ENCODE data around the gene TRAF7.
A peak's percentile ranks its signal among the peaks of the same experiment; 100 is the strongest.
"Not testable (repeated sequence)": the region's sequence is repeated elsewhere in the genome, so short reads cannot be mapped to it uniquely, and the experiment has no call there.

Gene TRAF7

GRCh38 chr16:2122934-2123683 is 32.5 kb upstream of the TRAF7 start:
- not testable (repeated sequence) for DNase-seq

GRCh38 chr16:2123706-2124376 is 31.7 kb upstream of the TRAF7 start:
- DNase-seq: not testable (repeated sequence)

GRCh38 chr16:2124377-2124693 is 31.2 kb upstream of the TRAF7 start:
- DNase-seq: not testable (repeated sequence)

- peak; percentile 76 for DNase-seq
These were observed 30.7 kb upstream of the TRAF7 start for GRCh38 chr16:2124694-2125444.

- DNase-seq: not testable (repeated sequence)
These were observed 30.0 kb upstream of the TRAF7 start for GRCh38 chr16:2125609-2126008.

- not testable (repeated sequence) for DNase-seq
These were observed 29.3 kb upstream of the TRAF7 start for GRCh38 chr16:2126161-2126743.

- not testable (repeated sequence) for DNase-seq
These were observed 28.5 kb upstream of the TRAF7 start for GRCh38 chr16:2126928-2127556.

- peak; percentile 52 for DNase-seq
These were observed 27.8 kb upstream of the TRAF7 start for GRCh38 chr16:2127630-2128280.

- peak; percentile 80 for DNase-seq
These were observed 26.3 kb upstream of the TRAF7 start for GRCh38 chr16:2129251-2129650.

GRCh38 chr16:2129890-2130447 is 25.6 kb upstream of the TRAF7 start:
- not testable (repeated sequence) for DNase-seq

- not testable (repeated sequence) for DNase-seq
These were observed 21.8 kb upstream of the TRAF7 start for GRCh38 chr16:2133797-2134196.

GRCh38 chr16:2135071-2135470 is 20.5 kb upstream of the TRAF7 start:
- not testable (repeated sequence) for DNase-seq

- peak; percentile 85 for DNase-seq
These were observed 19.7 kb upstream of the TRAF7 start, which contains the start of gene PKD1 for GRCh38 chr16:2135770-2136490. PKD1 (minus strand) TSS chr16:2135898; CDS start chr16:2135689, 209 bp downstream.

GRCh38 chr16:2142942-2143877 is 12.4 kb upstream of the TRAF7 start:
- no peak for DNase-seq

- DNase-seq: no peak
These were observed 11.6 kb upstream of the TRAF7 start for GRCh38 chr16:2143878-2144485.

GRCh38 chr16:2145843-2146242 is 9.7 kb upstream of the TRAF7 start:
- no peak for DNase-seq

- no peak for DNase-seq
These were observed 8.2 kb upstream of the TRAF7 start for GRCh38 chr16:2147378-2147777.

- DNase-seq: peak; percentile 48
These were observed 7.5 kb upstream of the TRAF7 start, which contains the start of gene RAB26 for GRCh38 chr16:2147981-2148671. RAB26 (plus strand) TSS chr16:2148625; CDS start chr16:2148784, 159 bp downstream.

Data from HCEC 1CT (cell line).